GM12878 (cell line): ENCODE data around the gene HJURP. TPM values are rescaled to one million over a fixed set of nuclear protein-coding genes. Genes with fewer than 3 reads are reported as not detected.

Experiments
- ATAC-seq: fragments of 200-7000 bp; cut with Tn5 transposase; 3 replicates; pipeline ENCODE4 v1.9.1; 2020; ENCODE audit warnings: mild to moderate bottlenecking, moderate library complexity
- BruUV-seq: library from RNA; stranded (reverse); fragments of 400-500 nt; replicated peaks from 2 replicates; lab custom pipeline; 2021; lab: Mats Ljungman, UMichigan
- CTCF ChIA-PET: fragments of 300-600 bp; sonication (Branson Sonifier 250); formaldehyde crosslinking; extraction: SDS; loops from one replicate; lab custom pipeline; 2021; ENCODE audit warnings: inconsistent platforms; lab: Yijun Ruan, JAX
- POLR2A ChIA-PET: fragments of 350-600 bp; formaldehyde crosslinking; extraction: SDS; loops from one replicate; lab custom pipeline; 2021; ENCODE audit warnings: inconsistent platforms; lab: Charles Lee
- RAD21 ChIA-PET: fragments of 300-600 bp; sonication (Branson Sonifier 250); formaldehyde crosslinking; loops from one replicate; lab custom pipeline; 2023; ENCODE audit warnings: antibody characterized with exemption; ENCODE audit not compliant: unreplicated experiment; lab: Charles Lee
- SMC1A ChIA-PET: fragments of 300-600 bp; sonication (Branson Sonifier 250); formaldehyde crosslinking; loops from one replicate; lab custom pipeline; 2023; ENCODE audit not compliant: unreplicated experiment, uncharacterized antibody; lab: Charles Lee
- DNase-seq: peaks from one replicate; pipeline ENCODE4 v3.0.0-alpha.2; 2011; ENCODE audit warnings: low read depth, low spot score
- FAIRE-seq: peaks from 3 replicates; lab custom pipeline; 2011; peaks lifted over from hg19 to GRCh38; lab: Jason Lieb, UNC
- H2AFZ ChIP-seq: 2 replicates; pipeline ENCODE4 v1.6.0; 2011; ENCODE audit warnings: low read depth, low read length, control low read depth; ENCODE audit not compliant: control insufficient read depth
- H3K27ac ChIP-seq: 2 replicates; pipeline ENCODE4 v1.5.1; 2011; ENCODE audit warnings: control low read depth; ENCODE audit not compliant: control insufficient read depth, insufficient read depth
- H3K27me3 ChIP-seq, 2 experiments: replicated peaks in 1 of 2; 2 replicates each; pipeline versions ENCODE4 v1.6.0 to v1.6.1; 2011; ENCODE audit warnings: low read length in 1 of 2; ENCODE audit not compliant: control insufficient read depth in 2 of 2, insufficient read depth in 2 of 2
- H3K36me3 ChIP-seq, 2 experiments: 2 replicates each; pipeline ENCODE4 v1.5.1; 2011; ENCODE audit warnings: low read length in 1 of 2; ENCODE audit not compliant: control insufficient read depth in 2 of 2, insufficient read depth in 2 of 2
- H3K4me1 ChIP-seq: 2 replicates; pipeline ENCODE4 v1.6.1; 2011; ENCODE audit warnings: mild to moderate bottlenecking, low read length, moderate library complexity, mixed read lengths; ENCODE audit not compliant: control insufficient read depth, insufficient read depth
- H3K4me2 ChIP-seq: 2 replicates; pipeline ENCODE4 v1.6.0; 2011; ENCODE audit warnings: control low read depth; ENCODE audit not compliant: control insufficient read depth, insufficient read depth
- H3K4me3 ChIP-seq: fragments of 200-600 bp; sonication (generic); 2 replicates; pipeline ENCODE4 v1.5.1; 2016
- H3K79me2 ChIP-seq: 2 replicates; pipeline ENCODE4 v1.6.0; 2011; ENCODE audit warnings: low read length; ENCODE audit not compliant: control insufficient read depth, insufficient read depth
- H3K9ac ChIP-seq: 2 replicates; pipeline ENCODE4 v1.8.0; 2011; ENCODE audit warnings: low read length, control low read depth, mixed read lengths; ENCODE audit not compliant: control insufficient read depth, insufficient read depth
- H3K9me3 ChIP-seq: replicated peaks from 3 replicates; pipeline ENCODE4 v1.5.1; 2011; ENCODE audit warnings: mild to moderate bottlenecking, low read length; ENCODE audit not compliant: control insufficient read depth, insufficient read depth
- H4K20me1 ChIP-seq: 2 replicates; pipeline ENCODE4 v1.6.0; 2011; ENCODE audit not compliant: control insufficient read depth, insufficient read depth
- MEF2B ChIP-seq: fragments of 450-650 bp; IDR thresholded peaks from 2 replicates; pipeline ENCODE4 v1.6.1; 2018; ENCODE audit warnings: mild to moderate bottlenecking, moderate library complexity; ENCODE audit not compliant: partially characterized antibody, poor library complexity, severe bottlenecking
- MTA3 ChIP-seq: IDR thresholded peaks from 2 replicates; pipeline ENCODE4 v1.6.1; 2012; ENCODE audit warnings: low read length, inconsistent platforms, borderline replicate concordance
- NFIC ChIP-seq: IDR thresholded peaks from 2 replicates; pipeline ENCODE4 v1.6.1; 2012; ENCODE audit warnings: low read depth, mild to moderate bottlenecking, inconsistent platforms, low read length, moderate library complexity
- RAD51 ChIP-seq: fragments of 450-650 bp; IDR thresholded peaks from 2 replicates; pipeline ENCODE4 v1.6.1; 2016; ENCODE audit warnings: moderate library complexity, mild to moderate bottlenecking, inconsistent platforms
- SMAD5 ChIP-seq: IDR thresholded peaks from 2 replicates; pipeline ENCODE4 v1.6.1; 2016; ENCODE audit warnings: antibody characterized with exemption, low read depth
- USF2 ChIP-seq: IDR thresholded peaks from 2 replicates; pipeline ENCODE4 v1.6.1; 2011; ENCODE audit warnings: low read depth, low read length, improper control_type of control experiment, borderline replicate concordance
- ZNF592 ChIP-seq: fragments of 450-650 bp; IDR thresholded peaks from 2 replicates; pipeline ENCODE4 v1.6.1; 2017; ENCODE audit warnings: mild to moderate bottlenecking, moderate library complexity
- WGBS: methylation state at CpG from one replicate; pipeline ENCODE4 v1.1.6; 2016; ENCODE audit warnings: low lambda C conversion rate; ENCODE audit not compliant: insufficient replicate concordance, insufficient coverage; ENCODE audit errors: missing lambda C conversion rate; 5-methylcytosine and 5-hydroxymethylcytosine counted together
- in situ Hi-C: fragments of 300-500 bp; cut with MboI; formaldehyde crosslinking; loops from 9 replicates; pipeline ENCODE4 v1.14.3; 2018; ENCODE audit warnings: mixed read lengths
- intact Hi-C: fragments of 100-400 bp; cut with micrococcal nuclease; formaldehyde crosslinking; loops from one replicate; pipeline ENCODE4 v1.14.2; 2022; ENCODE audit not compliant: unreplicated experiment
- polyA plus RNA-seq, 11 experiments: library from polyadenylated mRNA; depleted of rRNA in 4 of 11; unstranded in 6 of 11; stranded (reverse) in 5 of 11; fragments of >200 nt; fragmentation: Nextera tagmentation in 4 of 11; fragmentation: Illumina TruSeq in 1 of 11; extraction: Ambion mirVana in 4 of 11; extraction: Trizol in 1 of 11; gene quantifications; 1 replicate in 1 of 11; 2 replicates in 10 of 11; pipeline versions ENCODE4 v1.2.1 to v1.2.3, GENCODE V29; 2011 to 2016; ENCODE audit warnings: inconsistent platforms in 2 of 11, missing spikeins in 2 of 11, low read depth in 1 of 11
- total RNA-seq, 4 experiments: library from RNA; depleted of rRNA in 3 of 4; stranded (reverse); fragments of >200 nt in 3 of 4; fragmentation: Illumina TruSeq in 1 of 4; extraction: Trizol in 1 of 4; gene quantifications; 2 replicates each; pipeline versions ENCODE4 v1.2.1 to v1.2.3, GENCODE V29; 2013 to 2021
- TF ChIP-seq, protein P1 (sequence below): fragments of 150-350 bp; IDR thresholded peaks from 2 replicates; pipeline ENCODE4 v1.6.1; 2016; ENCODE audit warnings: low read depth, low read length
- TF ChIP-seq, protein P2 (sequence below): fragments of 450-650 bp; formaldehyde crosslinking; IDR thresholded peaks from 2 replicates; pipeline ENCODE4 v1.4.0; 2022; ENCODE audit warnings: mild to moderate bottlenecking, moderate library complexity

Gene HJURP
- total and polyA plus RNA-seq, 10 of the 15 experiments (the other 5 are each of a cell fraction or from before 2014, with no cell fraction given), result 12.7 to 68.9 (median 44.4) TPM

DNA sequence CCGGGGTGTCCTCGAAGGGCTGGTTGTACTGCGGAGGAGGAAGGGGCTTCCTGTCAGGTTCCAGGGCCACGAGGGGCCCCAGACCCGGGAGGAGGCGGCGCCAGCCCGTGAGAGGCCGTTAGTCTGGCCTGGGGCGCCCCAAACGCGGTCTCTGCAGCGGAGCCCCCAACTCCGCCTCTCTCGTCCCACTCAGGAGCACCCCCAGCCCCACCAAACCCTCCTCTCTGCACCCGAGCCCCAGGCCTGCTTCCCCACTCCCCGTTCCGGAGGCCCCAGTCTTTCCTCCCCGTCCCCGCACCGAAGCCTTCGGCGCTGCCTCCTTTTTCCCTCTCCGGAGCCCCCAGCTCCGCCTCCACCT lies 473 bp downstream of the HJURP start:
- POLR2A ChIA-PET, result no interaction called here
- TF ChIP-seq MTA3 (no peak), RAD51 (no peak), ZNF592 (no peak), NFIC (no peak), SMAD5 (no peak), MEF2B (no peak), USF2 (no peak)
- TF ChIP-seq, protein P1, sequence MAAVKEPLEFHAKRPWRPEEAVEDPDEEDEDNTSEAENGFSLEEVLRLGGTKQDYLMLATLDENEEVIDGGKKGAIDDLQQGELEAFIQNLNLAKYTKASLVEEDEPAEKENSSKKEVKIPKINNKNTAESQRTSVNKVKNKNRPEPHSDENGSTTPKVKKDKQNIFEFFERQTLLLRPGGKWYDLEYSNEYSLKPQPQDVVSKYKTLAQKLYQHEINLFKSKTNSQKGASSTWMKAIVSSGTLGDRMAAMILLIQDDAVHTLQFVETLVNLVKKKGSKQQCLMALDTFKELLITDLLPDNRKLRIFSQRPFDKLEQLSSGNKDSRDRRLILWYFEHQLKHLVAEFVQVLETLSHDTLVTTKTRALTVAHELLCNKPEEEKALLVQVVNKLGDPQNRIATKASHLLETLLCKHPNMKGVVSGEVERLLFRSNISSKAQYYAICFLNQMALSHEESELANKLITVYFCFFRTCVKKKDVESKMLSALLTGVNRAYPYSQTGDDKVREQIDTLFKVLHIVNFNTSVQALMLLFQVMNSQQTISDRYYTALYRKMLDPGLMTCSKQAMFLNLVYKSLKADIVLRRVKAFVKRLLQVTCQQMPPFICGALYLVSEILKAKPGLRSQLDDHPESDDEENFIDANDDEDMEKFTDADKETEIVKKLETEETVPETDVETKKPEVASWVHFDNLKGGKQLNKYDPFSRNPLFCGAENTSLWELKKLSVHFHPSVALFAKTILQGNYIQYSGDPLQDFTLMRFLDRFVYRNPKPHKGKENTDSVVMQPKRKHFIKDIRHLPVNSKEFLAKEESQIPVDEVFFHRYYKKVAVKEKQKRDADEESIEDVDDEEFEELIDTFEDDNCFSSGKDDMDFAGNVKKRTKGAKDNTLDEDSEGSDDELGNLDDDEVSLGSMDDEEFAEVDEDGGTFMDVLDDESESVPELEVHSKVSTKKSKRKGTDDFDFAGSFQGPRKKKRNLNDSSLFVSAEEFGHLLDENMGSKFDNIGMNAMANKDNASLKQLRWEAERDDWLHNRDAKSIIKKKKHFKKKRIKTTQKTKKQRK, result no peak
- TF ChIP-seq, protein P2, sequence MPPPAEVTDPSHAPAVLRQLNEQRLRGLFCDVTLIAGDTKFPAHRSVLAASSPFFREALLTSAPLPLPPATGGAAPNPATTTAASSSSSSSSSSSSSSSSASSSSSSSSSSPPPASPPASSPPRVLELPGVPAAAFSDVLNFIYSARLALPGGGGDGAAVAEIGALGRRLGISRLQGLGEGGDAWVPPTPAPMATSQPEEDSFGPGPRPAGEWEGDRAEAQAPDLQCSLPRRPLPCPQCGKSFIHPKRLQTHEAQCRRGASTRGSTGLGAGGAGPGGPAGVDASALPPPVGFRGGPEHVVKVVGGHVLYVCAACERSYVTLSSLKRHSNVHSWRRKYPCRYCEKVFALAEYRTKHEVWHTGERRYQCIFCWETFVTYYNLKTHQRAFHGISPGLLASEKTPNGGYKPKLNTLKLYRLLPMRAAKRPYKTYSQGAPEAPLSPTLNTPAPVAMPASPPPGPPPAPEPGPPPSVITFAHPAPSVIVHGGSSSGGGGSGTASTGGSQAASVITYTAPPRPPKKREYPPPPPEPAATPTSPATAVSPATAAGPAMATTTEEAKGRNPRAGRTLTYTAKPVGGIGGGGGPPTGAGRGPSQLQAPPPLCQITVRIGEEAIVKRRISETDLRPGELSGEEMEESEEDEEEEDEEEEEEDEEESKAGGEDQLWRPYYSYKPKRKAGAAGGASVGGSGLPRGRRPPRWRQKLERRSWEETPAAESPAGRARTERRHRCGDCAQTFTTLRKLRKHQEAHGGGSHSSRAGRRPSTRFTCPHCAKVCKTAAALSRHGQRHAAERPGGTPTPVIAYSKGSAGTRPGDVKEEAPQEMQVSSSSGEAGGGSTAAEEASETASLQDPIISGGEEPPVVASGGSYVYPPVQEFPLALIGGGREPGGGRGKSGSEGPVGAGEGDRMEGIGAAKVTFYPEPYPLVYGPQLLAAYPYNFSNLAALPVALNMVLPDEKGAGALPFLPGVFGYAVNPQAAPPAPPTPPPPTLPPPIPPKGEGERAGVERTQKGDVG (CRISPR knock-in tag), result no peak

More for the DNA sequence above, 473 bp downstream of the HJURP start:
- BruUV-seq, result no TSS peak
- Histone ChIP-seq H3K27ac (peak overlapping the region; percentile 92), H3K27me3 (no peaks in the 10 kb centered on the region), H3K36me3 (peaks cover 9 to 10% of the 10 kb centered on the region in 2 experiments), H3K9me3 (no peaks in the 10 kb centered on the region), H3K4me1 (peaks cover 7% of the 10 kb centered on the region; the same call in 1 of the 2 replicates), H2AFZ (peak overlapping the region; percentile 76), H4K20me1 (0 out of 2 replicates have a peak, but pooled peaks cover 2% of the 10 kb centered on the region), H3K79me2 (peaks cover 43% of the 10 kb centered on the region), H3K4me3 (peak overlapping the region; percentile 88), H3K9ac (peak overlapping the region; percentile 93), H3K4me2 (peak overlapping the region; percentile 73)
- RAD21 ChIA-PET, result no interaction called here
- in situ Hi-C loops (no loop called here), intact Hi-C loops (loop anchor here (5.0 kb wide), 1 partner anchor 792 kb away; the partner anchor contains the start of gene INPP5D)
- CTCF ChIA-PET, result no interaction called here
- ATAC-seq (peak; percentile 10), DNase-seq (no peak), FAIRE-seq (no peak)
- WGBS, result 2% methylated on average over 12 of the region's 25 CpGs
- SMC1A ChIA-PET, result no interaction called here
